Transverse colon (tissue), 4 donors: ENCODE measurements around the gene PRR19.

Source experiments
- CTCF ChIP-seq, 5 experiments: fragments of 200-600 bp in 3 of 5; fragments of 450-650 bp in 2 of 5; sonication (generic) in 3 of 5; IDR thresholded peaks; 1 replicate in 2 of 5; 2 replicates in 3 of 5; pipeline ENCODE4 v1.5.1; 2016 to 2017; ENCODE audit warnings: antibody characterized with exemption in 5 of 5, inconsistent platforms in 3 of 5, mild to moderate bottlenecking in 2 of 5, moderate library complexity in 1 of 5
- POLR2AphosphoS5 ChIP-seq, 3 donors: sonication (generic); formaldehyde crosslinking; IDR thresholded peaks; one replicate each; pipeline ENCODE4 v1.6.1; 2016; ENCODE audit warnings: antibody characterized with exemption in 3 of 3

- TF ChIP-seq CTCF (IDR thresholded peaks at IDR 0.05) (no peak), POLR2AphosphoS5 (IDR thresholded peaks at IDR 0.05) (no peak)
Measured at GRCh38 chr19:42328854-42329253, 26.9 kb downstream of the PRR19 start.
